GM19463 (cell line): ENCODE data around the gene CHST11.
"Not testable (repeated sequence)": the region's sequence is repeated elsewhere in the genome, so short reads cannot be mapped to it uniquely, and the experiment has no call there.

Experiments used
- ATAC-seq: cut with Tn5 transposase; IDR thresholded peaks from one replicate; pipeline ENCODE4 v1.9.1; 2021; ENCODE audit warnings: mild to moderate bottlenecking, moderate library complexity; ENCODE audit not compliant: unreplicated experiment

Gene CHST11

DNA sequence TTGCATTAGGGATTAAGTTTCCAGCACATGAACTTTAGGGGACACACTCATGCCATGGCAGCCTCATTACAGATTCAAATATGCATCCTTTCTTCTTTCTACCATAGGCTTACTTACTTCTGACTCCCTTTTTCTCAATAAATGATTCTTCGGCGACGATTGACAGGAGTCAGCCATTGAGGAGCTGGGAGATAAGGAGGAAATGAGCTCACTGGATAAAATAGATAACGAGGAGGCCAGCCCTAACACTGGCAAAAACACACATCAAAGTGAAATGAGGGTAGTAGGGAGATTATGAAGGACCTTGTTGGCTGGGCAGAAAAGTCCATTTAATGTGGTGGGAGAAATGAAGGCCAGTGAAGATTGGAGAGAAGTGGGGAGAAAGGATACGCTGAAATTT is 329.1 kb downstream of the CHST11 start:
- ATAC-seq, result no peak

GRCh38 chr12:104786352-104786751 is 329.6 kb downstream of the CHST11 start:
- no peak for ATAC-seq

- no peak for ATAC-seq
Measured at GRCh38 chr12:104788840-104789271, 332.1 kb downstream of the CHST11 start.

- no peak for ATAC-seq
Measured at GRCh38 chr12:104790296-104791125, 333.8 kb downstream of the CHST11 start.

GRCh38 chr12:104792570-104792969 is 335.8 kb downstream of the CHST11 start:
- no peak for ATAC-seq

- no peak for ATAC-seq
Measured at GRCh38 chr12:104793285-104793684, 336.5 kb downstream of the CHST11 start.

GRCh38 chr12:104793968-104794367 is 337.2 kb downstream of the CHST11 start:
- ATAC-seq, result no peak

- no peak for ATAC-seq
Measured at GRCh38 chr12:104796475-104796862, 339.7 kb downstream of the CHST11 start.

DNA sequence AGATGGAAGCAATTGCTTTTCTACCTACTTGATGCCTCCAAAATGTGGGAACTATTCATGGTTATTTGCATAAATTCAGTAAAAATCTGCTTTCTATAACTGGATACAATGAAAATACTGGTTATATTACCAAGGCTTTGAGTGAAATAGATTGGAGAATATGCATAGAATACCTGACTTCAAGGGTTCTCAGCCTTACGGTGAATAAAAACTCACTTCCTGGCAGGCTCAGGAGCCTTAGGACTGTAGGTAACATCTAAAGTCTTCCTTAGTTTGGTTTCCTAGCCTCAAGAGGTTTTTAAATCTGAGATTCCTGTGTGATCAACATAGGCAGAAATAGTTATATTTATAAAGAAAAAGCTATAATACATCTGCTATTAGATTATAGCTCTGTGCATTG is 342.7 kb downstream of the CHST11 start:
- no peak for ATAC-seq

DNA sequence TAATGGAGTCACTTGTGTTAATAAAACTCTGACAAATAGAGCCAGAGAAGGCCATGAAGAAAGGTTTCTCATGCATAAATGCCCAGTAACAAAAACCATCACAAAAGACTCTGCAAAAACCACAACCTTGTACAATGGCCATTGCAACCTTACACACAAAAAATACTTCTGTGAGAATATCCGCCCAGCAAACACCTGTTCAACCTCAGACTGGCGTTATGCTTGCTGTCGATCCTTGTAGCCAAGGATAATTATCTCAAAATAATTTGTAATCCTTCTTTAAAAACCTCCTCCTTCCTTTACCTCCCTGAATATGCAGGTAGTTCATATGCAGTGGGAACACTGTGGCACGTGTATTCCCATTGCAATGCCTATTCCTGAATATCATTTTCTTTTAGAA is 344.3 kb downstream of the CHST11 start:
- ATAC-seq, result no peak

GRCh38 chr12:104801427-104801826 is 344.7 kb downstream of the CHST11 start:
- no peak for ATAC-seq

DNA sequence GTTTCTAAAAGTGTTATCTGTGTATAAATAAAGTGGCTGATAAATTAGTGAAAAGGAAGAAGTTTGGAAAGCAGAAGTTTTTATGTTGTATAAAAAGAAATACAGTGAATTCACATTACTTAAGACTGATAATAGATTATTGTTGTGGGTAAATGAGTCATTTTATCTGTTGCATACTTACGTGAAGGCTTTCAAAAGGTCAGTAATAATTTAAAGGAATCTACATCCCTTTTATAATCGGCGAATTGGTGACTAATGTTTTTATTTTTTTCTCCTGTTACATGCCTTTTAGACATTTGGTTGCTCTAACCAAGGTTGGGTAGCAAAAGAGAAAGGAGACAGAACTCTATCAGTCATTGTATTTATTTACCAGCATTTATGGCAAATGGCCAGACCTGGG is 345.5 kb downstream of the CHST11 start:
- ATAC-seq, result no peak

DNA sequence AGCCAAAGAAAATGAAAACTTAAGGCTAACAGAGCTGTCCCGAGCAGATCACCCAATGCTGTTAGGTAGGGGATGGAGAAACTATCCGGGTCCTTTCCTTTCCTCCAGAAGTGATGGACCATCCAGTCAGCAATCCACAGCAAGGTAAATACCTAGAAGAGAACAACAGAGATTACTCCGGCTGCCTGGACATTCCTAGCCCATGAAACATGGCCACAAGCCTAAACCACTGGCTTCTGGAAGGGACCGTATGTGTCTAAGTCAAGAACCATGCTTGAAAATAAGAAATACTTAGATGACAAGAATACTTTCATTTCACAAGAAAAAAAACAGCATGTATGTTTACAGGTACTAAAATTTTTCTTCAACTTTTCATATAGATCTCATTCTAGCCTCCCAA is 348.4 kb downstream of the CHST11 start:
- no peak for ATAC-seq

GRCh38 chr12:104806194-104806593 is 349.4 kb downstream of the CHST11 start:
- ATAC-seq, result not testable (repeated sequence)

GRCh38 chr12:104809251-104809650 is 352.5 kb downstream of the CHST11 start:
- no peak for ATAC-seq

- no peak for ATAC-seq
Measured at GRCh38 chr12:104809706-104810385, 353.1 kb downstream of the CHST11 start.
